ENCODE results near the gene ARHGAP19.

DNA sequence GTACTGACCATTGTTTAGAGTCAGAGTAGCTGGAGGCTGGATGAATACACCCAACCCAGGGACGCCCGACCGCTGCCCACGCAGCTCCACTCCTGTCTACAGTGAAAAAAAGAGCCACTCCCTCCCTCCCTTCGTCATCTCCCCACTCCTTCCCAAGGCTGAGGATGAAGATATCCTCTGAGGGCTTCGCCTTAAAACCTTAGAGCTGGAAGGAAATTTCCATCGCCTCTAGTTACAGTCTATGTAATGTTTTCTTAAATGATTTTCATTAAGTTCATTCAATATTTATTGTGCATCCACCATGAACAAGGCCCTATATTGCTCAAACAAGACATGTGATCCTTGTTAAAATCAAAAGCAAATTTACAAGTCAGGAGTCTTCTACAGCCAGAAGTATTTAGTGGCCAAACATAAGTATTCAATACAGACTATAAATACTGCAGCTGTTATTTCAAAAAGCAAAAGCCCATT, 95.4 kb downstream of the ARHGAP19 start:
- TF ChIP-seq, protein P1, sequence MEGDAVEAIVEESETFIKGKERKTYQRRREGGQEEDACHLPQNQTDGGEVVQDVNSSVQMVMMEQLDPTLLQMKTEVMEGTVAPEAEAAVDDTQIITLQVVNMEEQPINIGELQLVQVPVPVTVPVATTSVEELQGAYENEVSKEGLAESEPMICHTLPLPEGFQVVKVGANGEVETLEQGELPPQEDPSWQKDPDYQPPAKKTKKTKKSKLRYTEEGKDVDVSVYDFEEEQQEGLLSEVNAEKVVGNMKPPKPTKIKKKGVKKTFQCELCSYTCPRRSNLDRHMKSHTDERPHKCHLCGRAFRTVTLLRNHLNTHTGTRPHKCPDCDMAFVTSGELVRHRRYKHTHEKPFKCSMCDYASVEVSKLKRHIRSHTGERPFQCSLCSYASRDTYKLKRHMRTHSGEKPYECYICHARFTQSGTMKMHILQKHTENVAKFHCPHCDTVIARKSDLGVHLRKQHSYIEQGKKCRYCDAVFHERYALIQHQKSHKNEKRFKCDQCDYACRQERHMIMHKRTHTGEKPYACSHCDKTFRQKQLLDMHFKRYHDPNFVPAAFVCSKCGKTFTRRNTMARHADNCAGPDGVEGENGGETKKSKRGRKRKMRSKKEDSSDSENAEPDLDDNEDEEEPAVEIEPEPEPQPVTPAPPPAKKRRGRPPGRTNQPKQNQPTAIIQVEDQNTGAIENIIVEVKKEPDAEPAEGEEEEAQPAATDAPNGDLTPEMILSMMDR (IDR thresholded peaks at IDR 0.05; ENCODE audit: borderline replicate concordance, extremely low read depth, low read length, poor library complexity, severe bottlenecking): no peak
- TF ChIP-seq EZH2 (IDR thresholded peaks at IDR 0.05; ENCODE audit: borderline replicate concordance, low read depth, low read length, severe bottlenecking): no peak
